ENCODE measurements around the gene NOTCH1. TPM values are rescaled to one million over a fixed set of nuclear protein-coding genes. Genes with fewer than 3 reads are reported as not detected.

NOTCH1 gene
- total RNA-seq, 1 donor from 2014 or later = 34.1 TPM

- Histone ChIP-seq H3K4me2 (ENCODE audit: low read length) (no peak overlapping the region), H3K79me2 (ENCODE audit: insufficient read depth, low read length) (no peaks in the 10 kb centered on the region), H3K27ac (ENCODE audit: low read depth, low read length) (no peak overlapping the region), H3K36me3 (ENCODE audit: insufficient read depth, low read length) (no peaks in the 10 kb centered on the region), H3K4me3 (ENCODE audit: insufficient read depth, low read depth, low read length) (no peak overlapping the region), H4K20me1 (ENCODE audit: insufficient read depth, low read length) (peaks cover 13% of the 10 kb centered on the region), H2AFZ (ENCODE audit: low read depth, low read length) (no peak overlapping the region), H3K9ac (ENCODE audit: low read length) (no peak overlapping the region), H3K4me1 (ENCODE audit: insufficient read depth, low read length) (peaks cover 6% of the 10 kb centered on the region), H3K27me3 (ENCODE audit: insufficient read depth, low read length) (no peaks in the 10 kb centered on the region), H3K9me3 (ENCODE audit: insufficient read depth, low read depth, low read length) (no peaks in the 10 kb centered on the region)
- TF ChIP-seq, protein P1, sequence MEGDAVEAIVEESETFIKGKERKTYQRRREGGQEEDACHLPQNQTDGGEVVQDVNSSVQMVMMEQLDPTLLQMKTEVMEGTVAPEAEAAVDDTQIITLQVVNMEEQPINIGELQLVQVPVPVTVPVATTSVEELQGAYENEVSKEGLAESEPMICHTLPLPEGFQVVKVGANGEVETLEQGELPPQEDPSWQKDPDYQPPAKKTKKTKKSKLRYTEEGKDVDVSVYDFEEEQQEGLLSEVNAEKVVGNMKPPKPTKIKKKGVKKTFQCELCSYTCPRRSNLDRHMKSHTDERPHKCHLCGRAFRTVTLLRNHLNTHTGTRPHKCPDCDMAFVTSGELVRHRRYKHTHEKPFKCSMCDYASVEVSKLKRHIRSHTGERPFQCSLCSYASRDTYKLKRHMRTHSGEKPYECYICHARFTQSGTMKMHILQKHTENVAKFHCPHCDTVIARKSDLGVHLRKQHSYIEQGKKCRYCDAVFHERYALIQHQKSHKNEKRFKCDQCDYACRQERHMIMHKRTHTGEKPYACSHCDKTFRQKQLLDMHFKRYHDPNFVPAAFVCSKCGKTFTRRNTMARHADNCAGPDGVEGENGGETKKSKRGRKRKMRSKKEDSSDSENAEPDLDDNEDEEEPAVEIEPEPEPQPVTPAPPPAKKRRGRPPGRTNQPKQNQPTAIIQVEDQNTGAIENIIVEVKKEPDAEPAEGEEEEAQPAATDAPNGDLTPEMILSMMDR (IDR thresholded peaks at IDR 0.05; ENCODE audit: insufficient read depth, low read depth, low read length) = no peak
- TF ChIP-seq EZH2 (IDR thresholded peaks at IDR 0.05; ENCODE audit: insufficient read depth, low read length) = no peak
- DNase-seq (ENCODE audit: low read depth) (no peak), FAIRE-seq (no peak)
- H3K9me3 Mint-ChIP-seq (ENCODE audit: unreplicated experiment) = no peaks in the 10 kb centered on the region
- no peaks in the 10 kb centered on the region for H3K27me3 Mint-ChIP-seq (ENCODE audit: low read depth, unreplicated experiment)
- no peak overlapping the region for H3K27ac Mint-ChIP-seq (ENCODE audit: unreplicated experiment)
- no peaks in the 10 kb centered on the region for H3K4me1 Mint-ChIP-seq (ENCODE audit: low read depth, unreplicated experiment)
- H3K4me3 Mint-ChIP-seq (ENCODE audit: unreplicated experiment) = no peak overlapping the region
- peaks cover 5% of the 10 kb centered on the region for H3K36me3 Mint-ChIP-seq (ENCODE audit: low read depth, unreplicated experiment)
Measured at GRCh38 chr9:136497916-136498695, 47.7 kb downstream of the NOTCH1 start.

DNA sequence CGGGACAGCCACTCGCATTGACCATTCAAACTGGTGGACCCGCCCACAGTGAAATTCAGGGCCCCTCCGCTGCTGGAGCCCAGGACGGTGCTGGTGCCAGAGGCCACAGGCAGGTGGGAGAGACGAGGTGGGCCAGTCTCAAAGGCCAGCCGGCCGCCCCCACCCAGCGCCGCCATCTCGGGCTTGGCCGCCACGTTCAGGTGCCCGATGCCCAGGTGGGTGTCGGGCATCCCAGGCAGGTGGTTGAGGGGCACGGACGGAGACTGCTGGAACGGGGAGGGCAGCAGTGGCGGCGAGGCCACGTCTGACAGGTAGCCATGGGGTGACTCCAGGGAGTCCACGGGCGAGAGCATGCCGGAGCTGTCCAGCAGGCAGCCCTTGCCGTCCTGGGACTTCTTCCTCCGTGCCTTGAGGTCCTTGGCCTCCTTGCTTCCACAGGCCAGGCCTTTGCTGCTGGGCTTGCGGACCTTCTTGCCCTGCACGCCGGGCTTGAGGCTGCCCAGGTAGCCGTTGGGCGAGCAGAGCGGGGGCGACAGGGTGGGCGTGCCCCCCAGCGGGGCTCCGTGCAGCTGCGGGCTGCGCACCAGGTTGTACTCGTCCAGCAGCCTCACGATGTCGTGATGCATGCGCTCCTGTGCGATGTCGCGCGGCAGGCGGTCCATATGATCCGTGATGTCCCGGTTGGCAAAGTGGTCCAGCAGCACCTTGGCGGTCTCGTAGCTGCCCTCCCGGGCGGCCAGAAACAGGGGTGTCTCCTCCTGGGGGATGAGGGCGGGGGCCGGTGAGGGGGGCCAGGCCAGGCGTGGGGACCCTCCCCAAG lies 48.8 kb downstream of the NOTCH1 start:
- H3K4me2 ChIP-seq (ENCODE audit: low read length) = no peak overlapping the region
- Mint-ChIP-seq H3K4me3 (ENCODE audit: unreplicated experiment) (no peak overlapping the region), H3K9me3 (ENCODE audit: unreplicated experiment) (no peaks in the 10 kb centered on the region), H3K27ac (ENCODE audit: unreplicated experiment) (no peak overlapping the region), H3K36me3 (ENCODE audit: low read depth, unreplicated experiment) (peaks cover 3% of the 10 kb centered on the region), H3K27me3 (ENCODE audit: low read depth, unreplicated experiment) (peaks cover 1% of the 10 kb centered on the region), H3K4me1 (ENCODE audit: low read depth, unreplicated experiment) (no peaks in the 10 kb centered on the region)
- FAIRE-seq (no peak), DNase-seq (ENCODE audit: low read depth) (no peak)
- no peaks in the 10 kb centered on the region for H3K79me2 ChIP-seq (ENCODE audit: insufficient read depth, low read length)
- no peak overlapping the region for H3K9ac ChIP-seq (ENCODE audit: low read length)
- H3K4me3 ChIP-seq (ENCODE audit: insufficient read depth, low read depth, low read length) = no peak overlapping the region
- no peak for TF ChIP-seq EZH2 (IDR thresholded peaks at IDR 0.05; ENCODE audit: insufficient read depth, low read length)
- TF ChIP-seq, protein P1 (IDR thresholded peaks at IDR 0.05; ENCODE audit: insufficient read depth, low read depth, low read length) = no peak
- H3K27ac ChIP-seq (ENCODE audit: low read depth, low read length) = no peak overlapping the region
- H3K36me3 ChIP-seq (ENCODE audit: insufficient read depth, low read length) = no peaks in the 10 kb centered on the region
- no peaks in the 10 kb centered on the region for H3K27me3 ChIP-seq (ENCODE audit: insufficient read depth, low read length)
- peaks cover 13% of the 10 kb centered on the region for H4K20me1 ChIP-seq (ENCODE audit: insufficient read depth, low read length)
- H2AFZ ChIP-seq (ENCODE audit: low read depth, low read length) = no peak overlapping the region
- no peaks in the 10 kb centered on the region for H3K9me3 ChIP-seq (ENCODE audit: insufficient read depth, low read depth, low read length)
- H3K4me1 ChIP-seq (ENCODE audit: insufficient read depth, low read length) = peaks cover 6% of the 10 kb centered on the region
